Right renal pelvis (tissue), 4 donors: ENCODE measurements around the gene CLCN4. TPM values are rescaled to one million over a fixed set of nuclear protein-coding genes. Genes with fewer than 3 reads are reported as not detected.

Source experiments
- DNase-seq, 4 donors: peaks; one replicate each; pipeline ENCODE4 v3.0.0-alpha.2; 2013; ENCODE audit warnings: low read depth in 4 of 4, low spot score in 3 of 4, missing footprints in 1 of 4
- polyA plus RNA-seq, 4 donors: library from polyadenylated mRNA; unstranded; fragments of 120-200 nt; gene quantifications; one replicate each; pipeline ENCODE4 v1.2.1, GENCODE V29; 2013; ENCODE audit not compliant: insufficient read length in 4 of 4

CLCN4 gene
- polyA plus RNA-seq, 4 donors, result 4.5 to 6.3 (median 5.1) TPM

DNA sequence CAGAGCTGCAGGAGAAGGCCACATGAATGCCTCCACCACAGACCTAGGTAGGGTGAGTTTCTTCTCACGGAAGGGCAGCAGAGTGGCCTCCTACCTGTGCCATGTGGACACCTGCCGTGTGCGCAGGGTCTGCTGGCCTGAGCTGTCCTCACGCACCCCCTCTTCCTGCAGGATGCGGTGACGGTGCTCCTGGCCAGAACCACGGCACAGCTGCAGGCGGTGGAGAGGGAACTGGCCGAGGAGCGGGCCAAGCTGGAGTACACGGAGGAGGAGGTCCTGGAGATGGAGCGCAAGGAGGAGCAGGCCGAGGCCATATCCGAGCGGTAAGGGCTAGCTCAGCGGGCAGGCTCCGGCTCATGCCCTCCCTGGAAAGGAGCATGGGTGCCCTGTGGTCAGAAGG is 28.4 kb upstream of the CLCN4 start:
- DNase-seq, result no peak

DNA sequence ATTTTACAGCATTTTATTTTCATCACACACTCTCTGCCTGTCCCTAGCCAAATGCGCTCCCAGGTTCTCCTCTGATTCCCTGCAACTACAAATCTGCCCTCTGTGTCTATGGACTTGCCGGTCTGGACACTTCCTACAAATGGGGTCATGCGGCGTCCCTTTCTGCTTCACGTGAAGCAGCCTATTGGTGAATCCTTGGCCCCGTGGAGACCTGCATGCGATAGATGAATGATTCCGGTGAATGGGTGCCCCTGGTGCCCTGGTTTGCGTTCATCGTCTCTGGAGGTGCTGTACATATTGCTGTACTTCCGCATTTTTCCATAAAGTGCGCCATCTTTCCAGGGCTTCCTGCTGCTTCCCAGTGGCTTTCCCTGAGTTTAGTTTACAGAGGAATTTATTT is 27.5 kb upstream of the CLCN4 start:
- DNase-seq, result no peak

DNA sequence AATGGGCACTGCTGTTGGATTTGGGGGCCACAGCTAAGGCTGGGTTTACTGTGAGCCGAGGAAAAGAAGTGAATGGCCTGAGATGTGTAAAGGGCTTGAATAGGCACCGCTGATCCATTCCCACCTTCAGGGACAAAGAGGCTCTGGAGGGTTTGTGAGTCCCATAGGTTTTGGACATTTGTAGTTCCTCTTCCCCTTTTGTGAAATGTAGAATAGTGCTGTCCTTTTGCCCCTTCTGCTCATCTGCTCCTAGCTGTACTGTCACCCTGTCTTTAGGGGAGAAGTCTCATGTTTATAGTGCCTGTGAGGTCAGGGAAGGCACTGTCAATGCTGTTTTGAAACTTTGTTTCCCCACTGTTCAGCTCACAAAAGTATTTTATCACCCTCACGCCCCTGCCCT is 26.4 kb upstream of the CLCN4 start:
- no peak for DNase-seq

DNA sequence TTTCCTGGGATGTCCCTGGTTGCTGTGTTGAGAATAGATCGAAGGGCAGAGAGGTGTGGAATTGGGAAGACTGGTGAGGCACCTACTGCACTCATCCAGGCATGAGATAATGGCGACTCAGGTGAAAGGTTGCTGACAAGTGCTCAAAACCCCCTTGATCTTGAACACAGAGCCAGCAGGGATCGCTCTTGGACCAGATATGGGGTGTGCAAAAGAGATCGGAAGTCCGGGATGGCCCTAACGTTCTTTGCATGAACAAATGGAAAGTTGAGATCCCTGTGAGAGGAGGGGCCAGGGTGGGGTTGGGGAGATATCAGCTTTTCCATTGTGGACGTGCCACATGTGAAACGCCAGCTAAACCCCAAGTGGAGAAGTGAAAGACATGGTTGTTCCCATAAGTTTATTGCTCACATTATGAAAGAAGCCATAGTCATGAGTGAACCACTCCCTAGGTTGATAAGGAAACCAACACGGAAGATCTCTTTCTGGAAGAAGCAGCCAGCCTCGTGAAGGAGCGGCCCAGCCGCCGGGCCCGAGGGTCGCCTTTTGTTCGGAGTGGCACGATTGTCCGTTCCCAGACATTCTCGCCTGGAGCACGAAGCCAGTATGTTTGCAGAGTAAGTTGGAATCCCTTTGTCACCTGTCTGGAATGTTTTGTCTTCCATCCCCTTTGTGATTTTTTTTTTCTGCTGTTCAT is 22.6 kb upstream of the CLCN4 start:
- no peak for DNase-seq

DNA sequence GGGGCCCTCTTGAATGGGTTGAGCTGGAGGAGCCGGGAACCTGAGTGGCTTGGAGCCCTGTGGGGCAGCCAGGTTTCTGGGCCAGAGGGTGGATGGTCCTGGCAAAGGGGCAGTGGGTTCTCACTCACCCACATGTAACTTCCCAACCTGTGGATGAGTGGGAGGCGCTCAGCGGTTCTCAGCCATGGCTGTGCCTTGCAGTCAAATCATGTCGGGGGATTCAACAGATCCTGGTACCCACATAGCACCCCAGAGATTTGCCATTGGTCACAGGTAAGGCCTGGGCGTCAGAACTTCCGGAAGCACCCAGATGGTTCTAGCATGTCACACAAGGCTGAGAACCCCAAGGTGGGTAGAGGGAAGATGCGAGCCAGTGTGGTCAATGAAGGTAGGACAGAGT is 21.9 kb upstream of the CLCN4 start:
- no peak for DNase-seq

DNA sequence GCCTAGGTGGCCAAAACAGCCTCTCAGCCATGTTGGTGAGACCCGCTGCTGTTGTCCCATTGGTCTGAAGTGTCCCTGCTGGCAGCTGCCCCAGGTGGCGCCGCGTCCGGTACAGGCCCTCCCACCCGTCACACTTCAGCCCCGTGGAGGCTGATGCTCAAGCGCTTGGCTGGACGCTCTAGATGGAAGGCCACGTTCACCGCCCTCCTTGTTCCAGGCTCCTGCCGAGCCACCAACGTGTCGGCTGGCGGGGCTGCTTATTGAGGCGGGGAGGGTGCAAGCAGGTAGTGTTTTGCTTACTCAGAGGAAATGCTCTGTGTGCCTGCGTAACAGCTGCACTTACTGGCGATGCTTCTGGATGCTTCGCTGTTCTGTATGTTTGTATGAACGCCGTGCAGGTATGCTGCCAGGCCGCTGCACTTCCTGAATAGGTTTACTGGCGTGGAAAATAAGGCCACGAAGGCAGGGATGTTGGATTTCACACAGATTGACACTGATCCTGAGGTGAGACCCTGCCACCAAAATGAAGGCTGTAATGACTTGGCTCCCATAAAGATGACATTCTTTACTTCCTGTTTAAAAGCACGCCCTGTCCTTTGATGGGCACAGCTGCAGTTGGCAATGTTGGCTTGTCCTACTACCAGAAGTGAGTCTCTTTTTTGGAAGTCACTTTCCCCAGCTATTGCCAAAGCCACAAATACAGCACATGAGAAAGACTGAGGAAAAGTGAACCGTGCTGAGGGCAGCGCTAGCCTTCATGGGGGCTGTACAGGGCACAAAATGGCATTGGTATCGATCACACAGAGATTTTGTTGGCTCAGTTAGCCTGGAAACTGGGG is 21.0 kb upstream of the CLCN4 start:
- no peak for DNase-seq

DNA sequence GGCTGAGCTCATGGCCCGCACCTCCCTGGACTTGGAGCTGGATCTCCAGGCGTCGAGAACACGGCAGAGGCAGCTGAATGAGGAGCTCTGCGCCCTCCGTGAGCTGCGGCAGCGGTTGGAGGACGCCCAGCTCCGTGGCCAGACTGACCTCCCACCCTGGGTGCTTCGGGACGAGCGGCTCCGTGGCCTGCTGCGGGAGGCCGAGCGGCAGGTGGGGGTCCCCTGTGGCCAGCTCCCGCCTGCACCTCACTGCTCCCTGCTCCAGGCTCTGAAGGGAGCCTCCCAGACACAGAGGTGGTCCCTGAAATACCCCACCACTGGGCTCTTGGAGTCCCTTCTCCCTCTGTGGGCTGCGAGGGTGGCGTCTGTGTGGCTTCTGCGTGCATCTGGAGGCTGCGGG is 18.0 kb upstream of the CLCN4 start:
- no peak for DNase-seq

DNA sequence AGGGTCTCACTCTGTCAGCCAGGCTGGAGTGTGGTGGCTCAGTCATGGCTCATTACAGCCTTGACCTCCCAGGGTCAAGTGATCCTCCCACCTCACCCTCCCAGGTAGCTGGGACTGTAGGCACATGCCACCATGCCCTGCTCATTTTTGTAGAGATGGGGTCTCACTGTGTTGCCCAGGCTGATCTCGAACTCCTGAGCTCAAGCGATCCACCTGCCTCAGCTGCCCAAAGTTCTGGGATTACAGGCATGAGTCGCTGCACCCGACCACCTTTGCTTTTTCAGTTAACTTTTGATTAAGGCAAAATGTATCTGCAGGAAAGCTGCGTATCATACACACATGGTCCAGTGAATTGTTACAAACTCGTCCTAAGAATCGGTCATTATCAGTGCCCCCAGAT is 16.5 kb upstream of the CLCN4 start:
- DNase-seq, result no peak

DNA sequence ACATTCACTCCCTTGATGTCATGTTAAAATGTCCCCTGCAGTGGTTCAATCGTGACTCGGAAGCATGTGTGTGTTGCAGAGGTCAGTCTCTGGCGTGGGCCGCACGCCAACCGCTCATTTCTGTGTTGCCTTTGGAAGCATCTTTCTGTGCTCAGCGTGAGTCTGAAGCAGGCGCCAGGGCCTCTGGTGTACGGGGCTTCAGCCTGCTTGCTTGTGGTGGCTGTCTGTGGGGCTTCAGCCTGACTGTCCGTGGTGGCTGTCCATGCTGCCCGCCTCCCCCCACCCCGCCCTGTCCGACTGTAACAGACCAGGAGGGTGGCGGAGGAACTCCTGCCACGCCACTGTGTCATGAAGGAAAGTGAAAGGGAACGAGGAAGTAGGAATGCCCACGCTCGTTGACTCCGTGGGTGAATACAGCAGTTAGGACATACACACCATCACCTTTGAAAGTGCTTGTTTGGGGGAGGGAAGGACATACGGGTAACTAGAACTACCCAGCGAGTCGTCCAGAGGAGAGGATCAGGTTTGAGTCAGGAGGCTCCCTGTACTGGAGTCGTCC is 14.7 kb upstream of the CLCN4 start:
- no peak for DNase-seq

DNA sequence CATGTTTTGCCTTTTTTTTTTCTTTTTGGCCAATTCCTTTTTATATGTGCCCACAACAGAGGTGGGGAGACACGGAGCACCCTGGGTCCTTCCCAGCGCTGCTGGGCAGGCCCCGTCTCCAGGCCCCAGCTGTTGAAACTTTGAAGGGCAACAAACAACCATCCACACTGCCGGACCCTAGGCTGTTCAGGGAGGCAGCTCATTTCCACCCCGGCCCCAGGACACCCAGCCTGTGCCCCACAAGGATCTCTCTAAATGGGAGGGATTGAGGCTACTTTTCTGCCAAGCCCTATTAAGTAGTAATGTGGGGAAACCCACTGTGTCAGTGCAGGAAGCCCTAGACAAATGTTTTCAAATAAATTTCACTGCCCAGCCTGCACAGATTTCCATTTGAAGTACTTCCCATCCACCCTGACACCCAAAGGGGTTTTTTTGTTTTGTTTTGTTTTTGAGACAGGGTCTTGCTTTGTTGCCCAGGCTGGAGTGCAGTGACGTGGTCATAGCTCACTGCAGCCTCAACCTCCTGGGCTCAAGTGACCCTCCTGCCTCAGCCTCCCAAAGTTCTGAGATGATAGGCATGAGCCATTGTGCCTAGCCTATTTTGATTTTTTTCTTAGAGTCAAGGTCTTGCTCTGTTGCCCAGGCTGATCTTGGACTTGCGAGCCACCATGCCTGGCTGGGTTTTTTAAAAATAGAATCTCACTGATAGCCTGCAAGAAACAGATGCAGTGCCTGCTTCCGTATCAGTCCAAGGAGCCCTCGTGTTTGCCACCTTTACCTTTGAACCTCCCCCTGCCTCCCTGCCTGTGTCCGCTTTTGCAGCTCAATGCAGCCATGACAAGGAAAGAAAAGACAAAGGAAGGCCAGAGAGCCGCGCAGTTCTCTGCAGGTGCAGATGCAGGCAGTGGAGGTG is 13.4 kb upstream of the CLCN4 start:
- no peak for DNase-seq

DNA sequence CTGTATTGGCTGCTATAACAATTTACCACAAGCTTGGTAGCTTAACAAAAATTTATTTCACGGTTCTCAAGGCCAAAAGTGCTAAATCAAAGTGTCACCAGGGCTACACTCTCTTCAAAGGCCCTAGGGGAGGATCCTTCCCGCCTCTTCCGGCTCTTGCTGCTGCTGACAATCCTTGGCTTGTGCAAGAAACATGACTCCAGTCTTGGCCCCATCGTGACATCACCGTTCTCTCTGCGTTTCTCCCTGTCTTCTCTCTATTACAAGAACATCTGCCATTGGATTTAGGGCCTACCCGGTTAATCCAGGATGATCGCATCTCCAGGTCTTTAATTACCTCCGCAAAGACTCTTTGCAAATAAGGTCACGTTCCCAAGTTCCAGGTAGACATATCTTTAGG is 10.4 kb upstream of the CLCN4 start:
- no peak for DNase-seq

DNA sequence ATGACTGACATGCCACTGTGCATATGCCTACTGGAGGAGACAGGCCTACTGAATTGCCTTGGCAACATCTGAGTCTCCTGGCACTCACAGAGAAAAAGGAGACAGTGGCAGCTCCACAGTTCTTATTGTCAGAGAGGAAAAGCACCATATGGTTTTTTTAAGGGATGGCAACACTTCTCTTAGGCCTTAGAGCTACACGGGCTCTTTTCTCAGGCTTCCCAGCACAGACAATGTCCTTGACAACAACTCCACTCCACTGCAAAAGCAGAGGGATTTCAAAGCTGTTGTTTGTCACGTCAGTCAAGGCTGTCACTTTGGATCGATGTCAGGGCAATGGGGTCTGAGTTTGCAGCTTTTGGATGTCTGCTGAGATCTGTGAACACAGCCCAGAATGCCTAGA is 4.7 kb upstream of the CLCN4 start:
- no peak for DNase-seq

DNA sequence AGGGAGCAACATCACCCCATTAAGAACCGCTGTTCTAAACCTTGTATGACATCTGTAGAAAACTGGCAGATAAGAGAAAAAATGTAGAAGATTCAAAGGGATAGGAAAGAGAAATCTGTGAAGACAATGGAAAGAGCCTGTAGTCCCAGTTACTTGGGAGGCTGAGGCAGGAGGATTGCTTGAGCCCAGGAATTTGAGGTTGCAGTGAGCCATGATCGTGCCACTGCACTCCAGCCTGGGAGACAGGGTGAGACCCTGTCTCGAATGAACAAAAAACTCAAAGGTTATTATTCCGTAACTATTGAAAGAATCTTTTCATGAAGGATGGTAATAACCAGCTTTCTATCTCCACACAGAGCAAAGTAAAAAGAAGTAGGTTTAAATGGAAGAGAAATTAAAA is 1.6 kb upstream of the CLCN4 start:
- no peak for DNase-seq

DNA sequence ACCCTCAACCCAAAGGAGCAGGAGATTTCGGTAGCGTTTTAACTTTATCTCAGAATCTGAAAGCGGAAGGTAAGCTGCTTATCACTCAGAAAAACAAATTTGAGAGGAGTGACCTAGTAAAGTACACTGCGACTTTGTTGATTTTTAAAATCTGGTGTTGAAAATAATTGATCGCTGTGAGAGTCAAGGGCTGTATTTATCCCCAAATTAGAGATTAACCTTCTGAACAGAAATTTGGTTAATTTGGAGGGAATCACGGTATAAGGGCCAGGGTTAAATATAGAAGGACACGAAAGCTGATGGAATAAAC is 212 bp downstream of the CLCN4 start:
- no peak for DNase-seq

DNA sequence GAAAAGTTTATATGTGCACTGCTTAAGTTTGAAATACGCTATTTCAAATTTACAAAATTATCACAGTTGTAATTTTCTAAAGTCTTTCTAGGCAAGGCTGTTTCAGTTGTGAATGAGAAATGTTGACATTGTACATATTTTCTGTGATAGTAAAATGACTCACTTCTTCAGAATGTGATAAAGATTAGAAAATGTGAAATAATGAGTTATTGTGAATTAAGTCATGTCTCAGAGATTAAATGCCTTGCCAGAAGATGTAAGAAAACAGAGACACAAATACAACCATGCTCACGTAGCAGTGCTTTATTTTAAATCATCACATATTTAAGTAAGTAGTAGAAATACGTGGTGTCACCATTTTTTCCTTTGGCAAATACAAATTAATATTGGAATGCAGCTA is 768 bp downstream of the CLCN4 start:
- DNase-seq, result no peak

DNA sequence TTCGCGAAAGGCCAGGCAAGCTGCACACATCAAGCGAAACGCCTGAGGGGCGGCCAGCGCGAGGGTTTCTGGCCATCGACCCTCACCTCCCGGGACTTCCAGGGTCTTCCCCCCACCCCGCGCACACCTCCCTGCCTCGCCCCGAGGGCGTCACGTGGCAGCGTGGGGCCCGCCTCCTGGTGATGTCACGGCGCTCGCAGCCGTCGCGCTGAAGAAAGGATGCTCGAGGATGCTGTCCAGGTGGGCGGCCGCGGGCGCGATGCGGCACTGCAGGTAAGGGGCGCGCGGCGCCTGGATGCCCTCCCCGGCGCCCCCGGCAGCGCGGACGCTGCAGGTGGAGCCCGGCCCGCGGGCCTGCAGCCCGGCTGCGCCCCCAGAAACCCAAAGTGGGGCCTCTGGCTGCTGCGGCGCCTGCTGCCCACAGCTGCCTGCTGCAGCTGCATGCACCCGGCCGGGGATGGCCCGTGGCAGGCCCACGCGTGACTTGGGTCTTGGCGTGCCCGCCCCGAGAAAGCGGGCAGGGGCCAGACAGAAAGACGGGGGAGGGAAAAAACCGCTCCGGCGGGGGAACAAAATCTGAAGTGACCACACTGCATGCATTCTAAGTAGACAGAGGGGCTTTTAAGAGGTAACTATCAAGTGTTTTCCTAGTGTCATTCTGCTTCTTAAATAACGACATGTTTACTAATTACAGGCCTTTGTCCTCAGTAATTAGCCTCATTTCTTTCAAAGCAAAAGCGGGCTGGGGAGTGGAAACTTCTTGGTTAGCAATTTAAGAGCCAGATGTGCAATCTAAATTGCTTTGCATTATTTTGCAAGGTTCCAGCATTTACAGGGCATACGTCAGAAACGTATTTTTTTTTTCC is 1.7 kb downstream of the CLCN4 start:
- DNase-seq, result no peak

DNA sequence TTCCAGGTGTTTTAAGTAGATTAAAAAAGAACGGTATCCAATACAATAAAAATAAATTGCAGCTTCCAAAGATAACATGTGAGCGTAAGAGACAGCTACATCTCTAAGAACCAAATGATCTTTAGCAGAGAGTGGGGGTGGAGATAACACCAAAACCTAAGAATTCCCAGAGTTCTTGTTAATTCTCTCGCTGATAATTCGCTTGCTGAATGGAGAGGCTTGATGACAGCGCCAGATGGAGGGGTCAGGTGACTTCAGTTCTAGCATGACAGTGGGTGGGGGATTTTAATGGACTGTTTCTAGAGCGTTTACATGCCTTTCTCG is 2.3 kb downstream of the CLCN4 start:
- no peak for DNase-seq

DNA sequence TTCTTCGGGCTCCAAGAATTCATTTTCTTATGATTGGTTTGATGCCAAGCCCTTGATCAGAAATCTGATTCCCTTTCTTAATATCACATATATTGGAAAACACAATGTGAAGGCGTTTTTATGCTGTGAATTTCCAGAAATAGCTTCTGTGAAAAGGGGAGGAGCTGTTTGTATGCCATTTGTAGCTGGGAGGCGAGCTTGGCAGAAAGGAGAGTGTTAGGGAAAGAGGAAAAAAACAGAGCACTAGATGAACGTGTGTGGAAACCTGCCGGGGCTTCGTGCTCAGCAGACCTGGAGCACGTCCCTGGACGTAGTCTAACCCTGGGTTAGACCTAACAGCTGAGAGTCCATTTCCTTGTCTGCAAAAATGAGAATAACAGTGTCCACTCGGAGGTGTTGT is 3.4 kb downstream of the CLCN4 start:
- no peak for DNase-seq

DNA sequence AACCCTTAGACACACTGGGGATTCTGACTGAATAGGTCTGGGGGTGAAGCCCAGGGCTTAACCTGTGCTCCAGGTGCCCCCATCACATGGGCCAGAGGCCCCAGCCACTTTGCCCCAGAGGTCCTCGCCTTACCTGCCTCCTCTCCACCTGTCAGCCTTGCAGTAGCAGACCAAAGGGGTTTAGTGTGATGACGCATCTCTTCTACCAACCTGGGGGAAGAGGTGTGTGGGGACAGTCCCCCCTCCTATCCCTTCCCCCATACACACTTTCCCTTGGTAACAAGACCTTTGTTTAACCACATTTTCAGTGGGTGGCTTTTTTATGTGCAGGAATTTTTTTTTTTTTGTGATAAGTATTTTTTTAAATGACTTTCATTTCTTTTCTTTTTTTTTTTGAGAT is 6.3 kb downstream of the CLCN4 start:
- DNase-seq, result no peak

DNA sequence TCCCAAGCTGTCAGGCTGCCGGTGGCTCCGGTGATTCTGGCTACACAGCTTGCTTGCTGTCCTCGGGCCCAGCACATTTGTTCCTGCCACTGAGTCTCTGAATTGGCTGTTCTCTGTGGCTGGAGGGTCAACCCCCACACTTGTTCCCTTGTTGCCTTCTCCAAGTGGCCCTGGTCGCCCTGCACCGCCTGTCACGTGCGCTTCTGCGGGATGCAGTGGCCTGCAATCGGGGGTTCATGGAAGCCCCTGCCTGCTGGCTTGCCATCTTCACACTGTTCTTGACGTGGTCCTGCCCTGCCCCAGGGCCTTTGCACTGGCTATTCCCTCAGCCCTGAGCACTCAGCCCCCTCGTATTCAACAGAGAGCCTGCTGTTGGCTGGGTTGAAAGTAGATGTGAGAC is 8.1 kb downstream of the CLCN4 start:
- DNase-seq, result no peak
